ENCODE data around the gene POU3F1.
"Not testable (repeated sequence)": the region's sequence is repeated elsewhere in the genome, so short reads cannot be mapped to it uniquely, and the experiment has no call there.

The POU3F1 gene

DNA sequence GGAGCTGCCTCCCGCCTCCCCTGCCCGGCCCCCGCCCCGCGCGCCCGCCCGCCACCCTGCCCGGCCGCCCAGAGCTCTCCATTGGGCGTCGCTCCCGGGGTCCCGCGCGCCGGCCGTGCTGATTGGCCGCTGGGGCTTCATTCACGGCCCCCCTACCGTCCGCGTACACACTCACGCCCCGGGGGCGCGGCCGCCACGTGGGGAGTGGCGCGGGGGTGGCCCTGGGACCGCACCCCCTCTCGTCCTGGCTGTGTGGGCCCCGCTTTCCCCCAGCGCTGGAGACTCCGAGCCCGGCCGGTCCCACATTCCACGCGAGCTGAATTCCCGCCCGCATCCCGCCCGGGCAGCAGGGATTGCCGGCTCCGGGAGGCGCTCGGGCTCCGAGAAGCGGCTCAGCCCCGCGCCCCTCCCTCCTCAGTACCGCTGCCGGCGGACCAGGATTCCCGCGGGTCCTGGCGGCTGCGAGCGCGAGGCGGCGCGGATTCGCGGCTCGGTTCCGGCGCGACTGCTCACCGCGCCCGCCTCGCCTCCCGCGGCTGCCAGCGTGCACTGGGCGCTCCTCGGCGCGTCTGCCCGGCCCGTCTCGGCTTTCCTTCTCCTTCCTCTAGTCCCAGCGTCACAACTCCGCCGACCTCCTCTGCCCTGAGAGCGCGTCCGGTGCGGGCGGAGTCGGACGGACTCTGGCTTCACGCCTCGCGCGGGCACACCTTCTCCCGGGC is 450 bp upstream of the POU3F1 start:
- peak; percentile 86 for DNase-seq

DNA sequence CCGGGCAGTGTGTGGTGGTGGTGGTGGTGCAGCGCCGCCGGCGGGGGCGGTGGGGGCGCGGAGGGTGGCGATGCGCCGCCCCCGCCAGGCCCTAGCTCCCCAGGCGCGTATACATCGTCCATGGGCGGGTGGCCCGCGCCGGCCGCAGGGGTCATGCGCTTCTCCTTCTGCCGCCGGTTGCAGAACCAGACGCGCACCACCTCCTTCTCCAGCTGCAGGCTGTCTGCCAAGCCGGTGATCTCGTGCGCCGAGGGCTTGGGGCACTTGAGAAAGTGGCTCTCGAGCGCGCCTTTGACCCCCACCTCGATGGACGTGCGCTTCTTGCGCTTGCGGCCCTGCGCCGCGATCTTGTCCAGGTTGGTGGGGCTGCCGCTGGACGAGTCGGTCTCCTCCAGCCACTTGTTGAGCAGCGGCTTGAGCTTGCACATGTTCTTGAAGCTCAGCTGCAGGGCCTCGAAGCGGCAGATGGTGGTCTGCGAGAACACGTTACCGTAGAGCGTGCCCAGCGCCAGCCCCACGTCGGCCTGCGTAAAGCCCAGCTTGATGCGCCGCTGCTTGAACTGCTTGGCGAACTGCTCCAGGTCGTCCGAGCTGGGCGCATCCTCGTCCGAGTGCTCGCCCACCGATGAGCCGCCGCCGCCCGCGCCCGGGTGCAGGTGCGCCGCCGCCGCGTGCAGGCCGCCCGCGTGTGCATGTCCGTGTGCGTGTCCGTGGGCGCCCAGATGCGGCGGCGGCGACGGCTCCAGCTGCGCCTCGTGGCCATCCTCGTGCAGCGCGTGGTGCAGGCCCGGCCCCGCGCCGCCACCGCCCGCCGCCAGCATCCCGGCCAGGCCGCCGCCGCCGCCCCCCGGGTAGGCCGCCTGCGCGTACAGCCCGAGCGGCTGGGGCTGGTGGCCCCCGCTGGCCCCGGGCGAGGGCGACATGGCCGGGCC is 926 bp downstream of the POU3F1 start:
- DNase-seq = peak; percentile 54

DNA sequence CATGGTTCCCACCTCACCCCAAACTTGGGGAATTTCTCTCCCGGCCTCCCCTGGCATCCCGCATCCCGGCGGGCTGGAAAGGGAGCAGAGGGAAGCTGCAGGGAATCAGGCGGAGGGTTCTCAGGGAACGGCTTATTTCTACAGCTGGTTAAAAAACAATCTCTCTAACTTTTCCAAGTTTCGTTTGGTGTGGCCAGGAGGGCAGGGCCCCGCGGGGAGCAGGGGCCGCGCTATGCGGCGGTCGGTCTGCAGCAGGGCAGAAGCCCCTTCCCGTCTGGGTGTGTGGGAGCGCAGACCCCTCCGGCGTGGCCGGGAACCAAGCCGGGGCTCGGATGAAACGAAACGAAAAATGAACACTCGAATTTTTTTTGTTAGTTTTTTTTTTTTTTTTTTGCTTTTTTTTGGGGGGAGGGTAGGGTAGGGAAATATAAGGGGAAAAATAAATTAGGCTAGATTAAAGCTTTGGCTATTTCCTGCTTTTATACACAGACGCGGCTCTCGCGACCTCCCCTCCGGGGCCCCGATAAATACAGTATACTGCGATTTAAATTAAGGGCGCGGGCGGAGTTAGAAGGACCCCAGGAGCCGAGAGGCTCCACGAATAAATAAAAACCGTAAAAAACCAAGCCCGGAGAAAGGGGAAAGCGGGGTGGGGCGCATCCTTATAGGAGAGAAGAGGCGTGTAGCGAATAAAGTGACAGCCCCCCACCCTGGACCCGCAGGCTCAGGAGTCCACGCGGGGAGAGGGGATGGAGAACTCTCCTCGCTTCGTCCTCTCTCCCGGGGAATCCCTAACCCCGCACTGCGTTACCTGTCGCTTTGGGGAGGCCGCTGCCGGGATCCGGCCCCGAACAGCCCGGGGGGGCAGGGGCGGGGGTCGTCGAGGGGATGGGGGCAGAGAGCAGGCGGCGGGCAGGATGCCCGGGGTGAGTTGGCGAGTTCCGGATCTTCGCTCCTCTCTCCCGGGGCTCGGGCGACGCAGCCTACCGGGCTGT is 2.1 kb downstream of the POU3F1 start:
- DNase-seq = no peak

DNA sequence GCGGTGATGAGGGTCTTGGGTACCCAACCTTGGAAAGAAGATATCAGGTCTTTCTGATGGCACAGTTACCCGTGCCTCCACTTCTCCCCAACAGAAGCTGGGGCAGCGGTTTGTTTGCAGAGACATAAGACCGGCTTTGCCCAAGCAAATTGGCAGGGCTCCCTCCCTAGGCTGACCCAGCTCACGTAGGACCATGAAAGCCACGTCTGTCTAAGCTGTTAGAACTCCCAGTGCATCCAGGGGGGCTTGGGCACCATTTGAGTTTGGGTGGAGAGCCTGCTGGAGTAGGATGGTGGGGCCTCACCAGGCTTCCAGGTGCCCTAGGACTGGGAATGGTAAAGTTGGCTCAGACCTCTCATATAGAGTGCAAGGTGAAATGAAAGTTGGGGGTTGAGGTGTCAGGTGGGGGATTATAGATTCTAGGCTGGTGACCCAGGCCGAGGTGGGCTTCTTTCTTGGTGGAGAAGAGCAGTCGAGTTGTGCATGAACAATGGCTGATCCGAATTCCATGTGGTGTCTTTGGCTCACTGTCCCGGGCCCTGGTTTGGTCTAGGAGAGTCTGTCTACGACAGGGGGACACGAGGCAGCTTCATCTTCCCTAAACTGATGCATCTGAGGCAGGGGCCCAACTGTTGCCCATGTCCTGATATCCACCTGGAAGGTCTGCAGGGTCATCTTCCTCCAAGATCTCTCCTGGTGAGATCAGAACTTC is 3.4 kb downstream of the POU3F1 start:
- DNase-seq = no peak

DNA sequence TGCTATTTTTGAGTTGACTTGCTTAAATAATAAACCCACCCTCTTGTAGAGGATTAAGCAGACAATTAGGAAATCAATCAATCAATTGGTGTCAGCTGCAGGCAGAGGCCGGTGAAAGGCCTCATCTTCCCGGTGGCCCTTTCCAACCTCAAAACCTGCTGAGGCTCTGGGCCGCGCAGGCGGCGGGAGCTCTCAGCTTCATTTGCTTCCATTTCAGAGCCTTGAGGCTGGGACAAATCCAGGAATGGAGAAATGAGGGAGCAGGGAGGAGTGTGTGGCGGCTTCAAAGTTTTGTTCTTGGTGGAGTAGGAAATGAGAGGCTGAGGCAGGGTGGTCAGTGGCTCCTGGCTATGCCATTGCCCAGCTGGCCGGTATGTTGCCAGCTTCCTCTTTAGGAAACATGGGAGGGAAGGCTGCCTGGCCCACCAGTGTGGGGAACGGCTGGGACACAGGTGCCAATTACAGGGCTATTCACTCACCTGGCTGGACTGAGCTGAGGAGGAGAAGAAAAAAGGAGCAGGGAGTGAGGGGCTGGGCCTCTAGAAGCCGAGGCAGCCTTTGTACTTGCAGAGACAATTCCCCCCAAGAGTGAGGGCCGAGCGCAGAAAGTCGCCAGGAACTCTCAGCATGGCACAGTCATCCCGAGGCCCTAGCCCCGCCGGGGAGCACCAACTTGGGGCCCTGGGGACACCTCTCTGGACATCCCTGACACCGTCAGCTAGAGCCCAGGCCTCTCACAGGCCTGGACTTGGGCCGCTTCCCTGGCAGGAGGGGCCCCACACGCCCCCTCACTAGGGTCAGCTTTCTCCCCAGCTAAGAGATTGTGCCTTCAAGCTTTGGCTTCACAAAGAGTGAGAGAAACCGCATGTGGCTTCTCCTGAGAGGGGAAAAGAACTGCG is 4.4 kb downstream of the POU3F1 start:
- DNase-seq = no peak

GRCh38 chr1:38039331-38040088 is 7.1 kb downstream of the POU3F1 start:
- no peak for DNase-seq

DNA sequence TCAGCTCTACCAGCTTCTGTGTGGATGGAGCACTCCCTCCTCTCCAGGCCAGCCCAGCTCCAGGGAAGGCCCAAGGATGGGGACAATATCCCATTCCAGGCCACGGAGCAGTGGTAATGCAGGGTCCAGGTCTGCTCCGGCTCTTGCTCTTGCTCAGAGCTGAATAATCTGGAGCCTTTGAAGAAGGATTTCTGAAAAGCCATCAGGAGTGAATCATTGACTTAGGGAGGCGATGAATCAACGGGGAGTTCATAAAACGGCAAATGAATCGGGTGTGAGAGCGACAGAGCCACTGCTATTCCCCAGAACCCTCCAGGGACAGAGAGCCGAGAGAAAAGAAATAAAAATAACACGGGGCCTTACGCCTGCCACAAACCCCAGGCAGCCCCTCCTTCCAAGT is 7.7 kb downstream of the POU3F1 start:
- DNase-seq = no peak

- peak; percentile 88 for DNase-seq
Measured at GRCh38 chr1:38037221-38037939, 9.2 kb downstream of the POU3F1 start.

DNA sequence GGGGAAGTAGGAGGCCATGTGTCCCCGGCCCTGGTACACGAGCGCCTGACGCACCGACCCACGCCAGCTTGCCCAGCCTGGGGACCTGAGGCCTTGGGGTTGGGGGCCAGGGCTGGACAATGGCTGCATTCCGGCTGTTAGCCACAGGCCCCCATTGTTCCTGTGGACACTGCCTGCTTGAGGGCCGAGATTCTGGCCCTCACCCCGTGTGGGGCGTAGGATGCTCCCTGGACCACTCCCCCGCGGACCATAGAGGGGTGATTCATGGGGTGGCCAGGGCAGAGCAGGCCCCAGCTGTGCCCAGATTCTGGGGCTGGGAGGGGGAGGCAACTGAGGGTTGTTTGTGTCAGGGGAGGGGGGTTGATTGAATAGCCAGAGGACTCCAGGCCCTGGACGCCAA is 11.7 kb downstream of the POU3F1 start:
- no peak for DNase-seq

GRCh38 chr1:38032992-38033391 is 13.6 kb downstream of the POU3F1 start:
- not testable (repeated sequence) for DNase-seq

DNA sequence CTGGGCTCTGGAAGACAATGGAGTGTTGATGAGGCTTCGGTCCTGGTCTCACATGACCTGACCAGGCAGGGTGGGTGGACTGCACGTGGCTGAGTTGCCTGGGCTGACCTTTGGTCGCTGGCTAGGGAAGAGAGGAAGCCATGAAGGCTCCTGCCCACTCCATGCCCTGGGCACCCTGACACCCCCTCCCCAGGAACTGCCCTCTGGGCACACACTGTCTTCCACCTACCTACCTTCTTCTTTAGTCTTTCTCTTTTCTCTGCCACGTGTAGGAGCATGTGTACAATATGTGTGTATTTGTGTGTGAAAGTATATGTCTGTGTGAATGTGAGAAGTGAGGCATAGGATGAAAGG is 15.1 kb downstream of the POU3F1 start:
- no peak for DNase-seq

- no peak for DNase-seq
Measured at GRCh38 chr1:38030596-38031512, 15.7 kb downstream of the POU3F1 start.

- DNase-seq = no peak
Measured at GRCh38 chr1:38029685-38030511, 16.7 kb downstream of the POU3F1 start.

GRCh38 chr1:38029081-38029681 is 17.4 kb downstream of the POU3F1 start:
- DNase-seq = no peak

DNA sequence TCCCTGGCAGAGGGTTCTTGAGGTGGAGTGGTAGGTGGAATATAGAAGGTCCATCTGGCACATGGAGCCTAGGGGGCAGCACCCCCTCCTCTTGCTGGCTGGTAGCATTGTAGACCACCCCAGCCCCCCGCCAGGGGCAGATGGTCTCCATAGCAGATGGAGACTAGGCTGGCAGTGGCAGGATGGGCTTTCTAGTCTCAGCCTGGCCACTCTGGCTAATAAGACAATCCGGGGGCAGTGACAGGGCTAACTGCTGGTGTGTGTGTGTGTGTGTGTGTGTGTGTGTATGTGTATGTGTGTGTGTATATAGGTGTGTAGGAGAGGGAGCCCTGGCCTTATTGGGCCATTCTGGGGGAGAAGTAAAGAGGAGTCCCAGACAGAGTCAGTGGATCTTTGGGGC is 17.9 kb downstream of the POU3F1 start:
- DNase-seq = no peak

DNA sequence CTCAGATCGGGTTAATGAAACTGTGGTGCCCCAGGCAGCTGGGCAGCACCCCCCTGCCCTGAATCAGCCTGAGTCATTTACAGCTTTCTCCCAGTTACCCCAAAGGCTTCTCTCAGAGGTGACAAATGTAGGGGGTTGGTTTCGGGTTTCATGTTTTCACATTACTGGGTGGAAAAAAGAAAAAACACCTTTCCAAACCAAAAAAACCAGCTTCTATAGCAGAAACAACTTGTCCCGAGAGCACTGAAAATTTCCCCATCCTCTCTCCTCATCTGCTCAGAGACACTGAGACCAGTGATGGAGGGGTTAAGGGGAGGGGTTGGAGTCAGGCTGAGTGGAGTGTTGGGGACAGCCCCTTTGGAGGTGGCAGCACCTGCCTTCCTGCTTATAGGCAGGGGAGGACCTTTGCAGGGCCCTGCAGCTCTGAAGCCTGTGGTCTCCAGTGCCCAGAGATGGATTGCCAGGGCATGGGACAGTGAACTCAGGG is 18.4 kb downstream of the POU3F1 start:
- DNase-seq = no peak
